Keratinocyte (primary cell): Measurements from ENCODE around the gene AAMDC. TPM values are rescaled to one million over a fixed set of nuclear protein-coding genes. Genes with fewer than 3 reads are reported as not detected.
"Not testable (repeated sequence)": the region's sequence is repeated elsewhere in the genome, so short reads cannot be mapped to it uniquely, and the experiment has no call there.

Experiments
- DNase-seq: peaks from one replicate; pipeline ENCODE4 v3.0.0-alpha.2; 2011; ENCODE audit warnings: low read depth, missing footprints, low spot score
- FAIRE-seq: peaks from 2 replicates; lab custom pipeline; 2011; peaks lifted over from hg19 to GRCh38; lab: Jason Lieb, UNC
- H2AFZ ChIP-seq: 2 replicates; pipeline ENCODE4 v1.6.0; 2012; ENCODE audit warnings: low read length, control low read depth, inconsistent platforms; ENCODE audit not compliant: control insufficient read depth
- H3K27ac ChIP-seq: 2 replicates; pipeline ENCODE4 v1.5.1; 2011; ENCODE audit warnings: low read length; ENCODE audit not compliant: control insufficient read depth, insufficient read depth
- H3K27me3 ChIP-seq: 3 replicates; pipeline ENCODE4 v1.6.0; 2011; ENCODE audit warnings: low read length; ENCODE audit not compliant: control insufficient read depth, insufficient read depth; ENCODE audit errors: extremely low read depth
- H3K36me3 ChIP-seq, 2 experiments: 2 replicates in 1 of 2; 3 replicates in 1 of 2; pipeline ENCODE4 v1.5.1; 2011; ENCODE audit warnings: low read length in 2 of 2, mild to moderate bottlenecking in 1 of 2; ENCODE audit not compliant: control insufficient read depth in 2 of 2, insufficient read depth in 2 of 2; ENCODE audit errors: extremely low read depth in 1 of 2
- H3K4me1 ChIP-seq: 3 replicates; pipeline ENCODE4 v1.5.1; 2011; ENCODE audit warnings: low read length; ENCODE audit not compliant: control insufficient read depth, insufficient read depth; ENCODE audit errors: extremely low read depth
- H3K4me2 ChIP-seq: 3 replicates; pipeline ENCODE4 v1.6.0; 2011; ENCODE audit warnings: low read depth, low read length; ENCODE audit not compliant: control insufficient read depth, insufficient read depth; ENCODE audit errors: extremely low read depth
- H3K4me3 ChIP-seq, 3 experiments: fragments of 200-600 bp in 1 of 3; sonication (generic) in 1 of 3; 2 replicates in 2 of 3; 3 replicates in 1 of 3; pipeline ENCODE4 v1.5.1; 2011 to 2016; ENCODE audit warnings: low read length in 3 of 3, mild to moderate bottlenecking in 3 of 3, control low read depth in 2 of 3, inconsistent platforms in 1 of 3, low read depth in 1 of 3, mixed read lengths in 1 of 3, mixed run types in 1 of 3, moderate library complexity in 1 of 3; ENCODE audit not compliant: control insufficient read depth in 2 of 3, insufficient read depth in 2 of 3; ENCODE audit errors: extremely low read depth in 1 of 3
- H3K79me2 ChIP-seq: 2 replicates; pipeline ENCODE4 v1.6.0; 2012; ENCODE audit warnings: low read length; ENCODE audit not compliant: control insufficient read depth, insufficient read depth
- H3K9ac ChIP-seq: 3 replicates; pipeline ENCODE4 v1.6.0; 2011; ENCODE audit warnings: low read length; ENCODE audit not compliant: control insufficient read depth, insufficient read depth; ENCODE audit errors: extremely low read depth
- H3K9me1 ChIP-seq: 3 replicates; pipeline ENCODE4 v1.6.0; 2011; ENCODE audit warnings: low read length; ENCODE audit not compliant: control insufficient read depth, insufficient read depth; ENCODE audit errors: extremely low read depth
- H3K9me3 ChIP-seq: 2 replicates; pipeline ENCODE4 v1.5.1; 2012; ENCODE audit warnings: low read depth, low read length; ENCODE audit not compliant: control insufficient read depth
- H4K20me1 ChIP-seq: 3 replicates; pipeline ENCODE4 v1.6.0; 2011; ENCODE audit warnings: low read length; ENCODE audit not compliant: control insufficient read depth, insufficient read depth; ENCODE audit errors: extremely low read depth
- EZH2 ChIP-seq: IDR thresholded peaks from one replicate; pipeline ENCODE4 v1.6.1; 2012; ENCODE audit warnings: inconsistent platforms, mild to moderate bottlenecking, low read length, moderate library complexity
- dilution Hi-C: fragments of 300-500 bp; cut with MboI; formaldehyde crosslinking; loops from one replicate; pipeline ENCODE4 v1.7.0; 2020; ENCODE audit warnings: low sequenced_read_pairs; ENCODE audit not compliant: extremely low pct_ligation_motif_present
- polyA plus RNA-seq, 5 experiments: library from polyadenylated mRNA; depleted of rRNA in 3 of 5; stranded (reverse) in 3 of 5; stranded (forward) in 1 of 5; unstranded in 1 of 5; fragments of >200 nt; gene quantifications; 1 replicate in 1 of 5; 2 replicates in 3 of 5; 3 replicates in 1 of 5; pipeline versions ENCODE4 v1.2.1 to v1.2.3, GENCODE V29; 2011 to 2012; ENCODE audit warnings: missing spikeins in 2 of 5, low read depth in 1 of 5, low replicate concordance in 1 of 5
- TF ChIP-seq, protein P1 (sequence below), 3 experiments: IDR thresholded peaks in 1 of 3; conservative IDR thresholded peaks in 1 of 3; optimal IDR thresholded peaks in 1 of 3; 2 replicates in 2 of 3; 3 replicates in 1 of 3; pipeline versions ENCODE3 to v1.5.1; 2011; ENCODE audit warnings: low read length in 3 of 3, mild to moderate bottlenecking in 3 of 3, moderate library complexity in 2 of 3, control low read depth in 1 of 3, inconsistent platforms in 1 of 3; ENCODE audit not compliant: insufficient read depth in 2 of 3; ENCODE audit errors: extremely low read depth in 1 of 3

AAMDC gene
- polyA plus RNA-seq, 1 donor (not counting 4 experiments of a cell fraction or from before 2014, with no cell fraction given): 22.4 TPM

DNA sequence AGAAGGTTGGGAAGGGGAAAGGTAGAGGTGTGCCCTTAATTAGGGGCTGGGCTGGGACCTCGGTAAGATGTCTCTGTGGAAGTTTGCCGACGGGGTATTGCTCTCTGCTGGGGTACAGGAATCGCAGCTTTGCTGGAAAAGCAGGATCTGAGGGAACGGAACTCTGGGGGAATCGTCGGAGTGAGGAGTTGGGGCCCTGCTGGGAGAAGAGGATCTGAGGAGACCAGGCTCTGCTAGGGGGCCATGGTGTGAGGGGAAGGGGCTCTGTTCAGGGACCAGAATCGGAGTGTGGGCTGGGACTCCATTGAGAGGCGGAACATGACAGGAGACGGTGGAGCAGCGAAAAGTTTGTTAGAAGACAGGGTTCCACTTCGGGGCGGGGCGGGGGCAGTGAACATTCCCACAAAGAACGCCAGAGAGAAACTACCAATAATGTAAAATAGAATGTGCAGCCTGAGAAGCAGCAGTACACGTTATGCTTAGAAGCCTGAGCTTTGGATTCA, 456 bp downstream of the AAMDC start:
- Histone ChIP-seq H3K4me2 (peak overlapping the region; percentile 98), H3K4me3 (peak overlapping the region; percentile 89 to 100 (median 97)), H2AFZ (peak overlapping the region; percentile 99), H3K79me2 (peaks cover 37% of the 10 kb centered on the region), H3K9ac (peak overlapping the region; percentile 88), H3K36me3 (no peaks in the 10 kb centered on the region), H3K27me3 (no peaks in the 10 kb centered on the region), H3K4me1 (peaks cover 11% of the 10 kb centered on the region), H4K20me1 (peaks cover 3% of the 10 kb centered on the region), H3K27ac (peak overlapping the region; percentile 65), H3K9me3 (no peaks in the 10 kb centered on the region), H3K9me1 (no peaks in the 10 kb centered on the region)
- TF ChIP-seq EZH2: no peak
- TF ChIP-seq, protein P1, sequence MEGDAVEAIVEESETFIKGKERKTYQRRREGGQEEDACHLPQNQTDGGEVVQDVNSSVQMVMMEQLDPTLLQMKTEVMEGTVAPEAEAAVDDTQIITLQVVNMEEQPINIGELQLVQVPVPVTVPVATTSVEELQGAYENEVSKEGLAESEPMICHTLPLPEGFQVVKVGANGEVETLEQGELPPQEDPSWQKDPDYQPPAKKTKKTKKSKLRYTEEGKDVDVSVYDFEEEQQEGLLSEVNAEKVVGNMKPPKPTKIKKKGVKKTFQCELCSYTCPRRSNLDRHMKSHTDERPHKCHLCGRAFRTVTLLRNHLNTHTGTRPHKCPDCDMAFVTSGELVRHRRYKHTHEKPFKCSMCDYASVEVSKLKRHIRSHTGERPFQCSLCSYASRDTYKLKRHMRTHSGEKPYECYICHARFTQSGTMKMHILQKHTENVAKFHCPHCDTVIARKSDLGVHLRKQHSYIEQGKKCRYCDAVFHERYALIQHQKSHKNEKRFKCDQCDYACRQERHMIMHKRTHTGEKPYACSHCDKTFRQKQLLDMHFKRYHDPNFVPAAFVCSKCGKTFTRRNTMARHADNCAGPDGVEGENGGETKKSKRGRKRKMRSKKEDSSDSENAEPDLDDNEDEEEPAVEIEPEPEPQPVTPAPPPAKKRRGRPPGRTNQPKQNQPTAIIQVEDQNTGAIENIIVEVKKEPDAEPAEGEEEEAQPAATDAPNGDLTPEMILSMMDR (optimal IDR thresholded peaks at IDR 0.05 in 1 of 3, IDR thresholded peaks at IDR 0.05 in 1 of 3, conservative IDR thresholded peaks at IDR 0.05 in 1 of 3; ENCODE audit: extremely low read depth in 1 of 3, insufficient read depth in 2 of 3, low read length in 3 of 3): no peak
- DNase-seq (no peak), FAIRE-seq (no peak)
- dilution Hi-C loops: no loop called here

DNA sequence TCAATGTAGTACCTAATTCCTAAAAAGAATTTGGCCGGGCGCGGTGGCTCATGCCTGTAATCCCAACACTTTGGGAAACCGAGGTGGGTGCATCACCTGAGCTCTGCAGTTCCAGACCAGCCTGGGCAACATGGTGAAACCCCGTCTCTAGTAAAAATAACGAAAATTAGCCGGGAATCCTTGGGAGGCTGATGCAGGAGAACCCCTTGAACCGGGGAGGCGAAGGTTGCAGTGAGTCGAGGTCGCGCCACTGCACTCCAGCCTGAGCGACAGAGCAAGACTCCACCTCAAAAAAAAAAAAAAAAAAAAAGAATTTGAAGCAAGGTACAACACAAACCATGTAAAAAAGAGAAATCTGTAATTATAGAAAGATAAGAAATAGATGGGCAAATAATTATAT, 1.2 kb downstream of the AAMDC start:
- H3K9me3 ChIP-seq, H3K9me1 ChIP-seq, FAIRE-seq, dilution Hi-C loops, DNase-seq, H3K27me3 ChIP-seq, H4K20me1 ChIP-seq, H3K27ac ChIP-seq, H3K36me3 ChIP-seq: not testable (repeated sequence)
- Histone ChIP-seq H3K4me1 (peaks cover 11% of the 10 kb centered on the region), H3K79me2 (peaks cover 30% of the 10 kb centered on the region), H3K4me3 (peak overlapping the region; percentile 89 to 100 (median 97)), H2AFZ (peak overlapping the region; percentile 18), H3K9ac (peak overlapping the region; percentile 19), H3K4me2 (peak overlapping the region; percentile 98)

DNA sequence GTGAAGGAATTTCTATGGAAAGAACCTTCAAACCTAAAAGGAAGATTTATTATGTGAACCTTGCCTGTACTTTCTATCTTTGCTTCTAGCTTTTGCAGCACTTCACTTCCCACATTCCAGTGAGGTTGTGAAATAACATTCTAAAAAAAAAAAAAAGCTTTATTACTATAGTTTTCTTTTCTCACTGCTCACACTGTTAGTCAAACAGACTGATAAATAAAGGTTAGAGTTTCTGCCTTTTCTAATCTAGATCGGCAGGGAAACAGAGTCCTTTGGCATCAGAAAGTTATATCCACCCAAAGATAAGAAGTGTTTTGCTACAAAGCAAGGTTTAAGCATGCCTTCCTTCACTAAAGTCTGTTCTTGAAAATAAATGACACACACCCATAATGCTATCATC, 2.8 kb downstream of the AAMDC start:
- dilution Hi-C loops: no loop called here
- no peak for TF ChIP-seq EZH2
- TF ChIP-seq, protein P1 (optimal IDR thresholded peaks at IDR 0.05 in 1 of 3, IDR thresholded peaks at IDR 0.05 in 1 of 3, conservative IDR thresholded peaks at IDR 0.05 in 1 of 3; ENCODE audit: extremely low read depth in 1 of 3, insufficient read depth in 2 of 3, low read length in 3 of 3): no peak
- Histone ChIP-seq H3K9me3 (no peaks in the 10 kb centered on the region), H3K27me3 (no peaks in the 10 kb centered on the region), H3K27ac (no peak overlapping the region), H3K4me1 (peaks cover 11% of the 10 kb centered on the region), H2AFZ (peak overlapping the region; percentile 23), H3K4me2 (no peak overlapping the region), H3K9ac (no peak overlapping the region), H3K79me2 (peaks cover 14% of the 10 kb centered on the region), H3K36me3 (no peaks in the 10 kb centered on the region), H3K4me3 (no peak overlapping the region), H4K20me1 (no peaks in the 10 kb centered on the region), H3K9me1 (no peaks in the 10 kb centered on the region)
- DNase-seq (no peak), FAIRE-seq (no peak)
